OCI-LY1 (cell line): ENCODE data around the gene TNIP1.

Experiments used
- H2AFZ ChIP-seq: fragments of 200-600 bp; sonication (generic), shearing (Covaris generic); 2 replicates; pipeline ENCODE4 v1.6.0; 2014; ENCODE audit warnings: antibody characterized with exemption, mild to moderate bottlenecking, low read length
- H3F3A ChIP-seq: fragments of 200-600 bp; sonication (generic), shearing (Covaris generic); 2 replicates; pipeline ENCODE4 v1.6.0; 2014; ENCODE audit warnings: mild to moderate bottlenecking, antibody characterized with exemption, low read length, moderate library complexity; ENCODE audit not compliant: insufficient read depth
- H3K27ac ChIP-seq: fragments of 200-600 bp; sonication (generic); 2 replicates; pipeline ENCODE4 v1.5.1; 2014; ENCODE audit warnings: low read length, mixed run types, mild to moderate bottlenecking, low read depth; ENCODE audit not compliant: poor library complexity, severe bottlenecking
- H3K27me3 ChIP-seq: fragments of 200-600 bp; sonication (generic); 2 replicates; pipeline ENCODE4 v1.6.0; 2014; ENCODE audit warnings: antibody characterized with exemption, mild to moderate bottlenecking, low read length, moderate library complexity; ENCODE audit not compliant: insufficient read depth
- H3K36me3 ChIP-seq: fragments of 200-600 bp; sonication (generic); 2 replicates; pipeline ENCODE4 v1.6.1; 2014; ENCODE audit warnings: mild to moderate bottlenecking, antibody characterized with exemption, low read length, moderate library complexity, mixed read lengths; ENCODE audit not compliant: insufficient read depth
- H3K4me1 ChIP-seq: fragments of 200-600 bp; sonication (generic); 2 replicates; pipeline ENCODE4 v1.5.1; 2014; ENCODE audit warnings: mild to moderate bottlenecking, low read length, moderate library complexity; ENCODE audit not compliant: insufficient read depth, severe bottlenecking
- H3K4me2 ChIP-seq: fragments of 200-600 bp; sonication (generic), shearing (Covaris generic); 2 replicates; pipeline ENCODE4 v1.6.1; 2014; ENCODE audit warnings: low read length
- H3K4me3 ChIP-seq: fragments of 200-600 bp; sonication (generic); 2 replicates; pipeline ENCODE4 v1.5.1; 2014; ENCODE audit warnings: low read length, low read depth, mild to moderate bottlenecking, mixed read lengths; ENCODE audit not compliant: poor library complexity, severe bottlenecking
- H3K79me2 ChIP-seq: fragments of 200-600 bp; shearing (Covaris generic); 2 replicates; pipeline ENCODE4 v1.6.1; 2016; ENCODE audit warnings: mixed run types, low read length, mixed read lengths; ENCODE audit not compliant: insufficient read depth
- H3K9ac ChIP-seq: fragments of 200-600 bp; sonication (generic), shearing (Covaris generic); 2 replicates; pipeline ENCODE4 v1.6.1; 2014; ENCODE audit warnings: mild to moderate bottlenecking, low read length, mixed read lengths
- H3K9me2 ChIP-seq: fragments of 200-600 bp; sonication (generic), shearing (Covaris generic); 2 replicates; pipeline ENCODE4 v1.6.1; 2014; ENCODE audit warnings: low read depth, mild to moderate bottlenecking, low read length, mixed read lengths
- H3K9me3 ChIP-seq: fragments of 200-600 bp; shearing (Covaris generic); 2 replicates; pipeline ENCODE4 v1.6.1; 2014; ENCODE audit warnings: low read length, mixed read lengths
- H4K20me1 ChIP-seq: fragments of 200-600 bp; sonication (generic), shearing (Covaris generic); 2 replicates; pipeline ENCODE4 v1.6.0; 2016; ENCODE audit warnings: mild to moderate bottlenecking, low read length; ENCODE audit not compliant: insufficient read depth
- CTCF ChIP-seq: fragments of 200-600 bp; sonication (generic), shearing (Covaris generic); IDR thresholded peaks from 2 replicates; pipeline ENCODE4 v1.5.1; 2017; ENCODE audit warnings: mild to moderate bottlenecking, antibody characterized with exemption, low read length, moderate library complexity, mixed read lengths
- EZH2 ChIP-seq: fragments of 200-600 bp; sonication (generic), shearing (Covaris generic); IDR thresholded peaks from 2 replicates; pipeline ENCODE4 v1.8.0; 2017; ENCODE audit warnings: borderline replicate concordance, mixed run types, mild to moderate bottlenecking, antibody characterized with exemption, low read length, moderate library complexity, mixed read lengths

TNIP1 gene

GRCh38 chr5:151016700-151017099 lies 64.1 kb downstream of the TNIP1 start:
- Histone ChIP-seq H3K4me3 (no peak overlapping the region), H3F3A (no peaks in the 10 kb centered on the region), H3K9me2 (no peaks in the 10 kb centered on the region), H4K20me1 (no peaks in the 10 kb centered on the region), H3K27ac (no peak overlapping the region), H3K4me1 (peaks cover 10% of the 10 kb centered on the region), H3K9me3 (no peaks in the 10 kb centered on the region), H3K27me3 (no peaks in the 10 kb centered on the region), H3K4me2 (no peak overlapping the region), H3K79me2 (no peaks in the 10 kb centered on the region), H3K9ac (no peak overlapping the region), H3K36me3 (no peaks in the 10 kb centered on the region), H2AFZ (no peak overlapping the region)
- TF ChIP-seq EZH2 (no peak), CTCF (no peak)

GRCh38 chr5:151015974-151016587 lies 64.8 kb downstream of the TNIP1 start:
- Histone ChIP-seq H3K79me2 (no peaks in the 10 kb centered on the region), H2AFZ (no peak overlapping the region), H3K27me3 (no peaks in the 10 kb centered on the region), H3K36me3 (no peaks in the 10 kb centered on the region), H3K9ac (no peak overlapping the region), H3F3A (no peaks in the 10 kb centered on the region), H3K9me2 (no peaks in the 10 kb centered on the region), H4K20me1 (no peaks in the 10 kb centered on the region), H3K4me3 (no peak overlapping the region), H3K4me1 (peaks cover 8% of the 10 kb centered on the region), H3K9me3 (no peaks in the 10 kb centered on the region), H3K4me2 (no peak overlapping the region), H3K27ac (no peak overlapping the region)
- TF ChIP-seq CTCF (no peak), EZH2 (no peak)

- no peak overlapping the region for H3K4me3 ChIP-seq
- no peaks in the 10 kb centered on the region for H4K20me1 ChIP-seq
- H3K9ac ChIP-seq = no peak overlapping the region
- H3K36me3 ChIP-seq = no peaks in the 10 kb centered on the region
- no peaks in the 10 kb centered on the region for H3K9me3 ChIP-seq
- TF ChIP-seq EZH2 (no peak), CTCF (no peak)
- H3K4me2 ChIP-seq = no peak overlapping the region
- no peaks in the 10 kb centered on the region for H3K27me3 ChIP-seq
- no peaks in the 10 kb centered on the region for H3F3A ChIP-seq
- H3K27ac ChIP-seq = no peak overlapping the region
- no peaks in the 10 kb centered on the region for H3K79me2 ChIP-seq
- no peak overlapping the region for H2AFZ ChIP-seq
- no peaks in the 10 kb centered on the region for H3K4me1 ChIP-seq
- H3K9me2 ChIP-seq = no peaks in the 10 kb centered on the region
Observed at GRCh38 chr5:151014680-151015343, 66.0 kb downstream of the TNIP1 start.
